Kidney (tissue), 14 donors: ENCODE results near the gene FAM13A. TPM values are rescaled to one million over a fixed set of nuclear protein-coding genes. Genes with fewer than 3 reads are reported as not detected.

Experiments used
- DNase-seq, 5 donors: peaks; one replicate each; pipeline ENCODE4 v3.0.0-alpha.2; 2013 to 2020
- FAIRE-seq: peaks from 2 replicates; lab custom pipeline; 2012; peaks lifted over from hg19 to GRCh38; lab: Jason Lieb, UNC
- H3K27ac ChIP-seq, 2 donors: one replicate each; pipeline ENCODE4 v1.7.0; 2013; ENCODE audit warnings: low read depth in 2 of 2, low read length in 2 of 2, inconsistent platforms in 1 of 2
- H3K27me3 ChIP-seq: one replicate; pipeline ENCODE4 v1.7.1; 2013; ENCODE audit warnings: low read length, inconsistent platforms; ENCODE audit not compliant: control insufficient read depth, insufficient read depth
- H3K36me3 ChIP-seq, 3 donors: one replicate each; pipeline versions ENCODE4 v1.7.0 to v1.7.1; 2013; ENCODE audit warnings: low read length in 3 of 3, control low read depth in 1 of 3, inconsistent platforms in 1 of 3; ENCODE audit not compliant: insufficient read depth in 3 of 3, control insufficient read depth in 2 of 3
- H3K4me1 ChIP-seq, 3 donors: one replicate each; pipeline versions ENCODE4 v1.7.0 to v1.7.1; 2013; ENCODE audit warnings: low read length in 3 of 3, inconsistent platforms in 1 of 3, low read depth in 1 of 3; ENCODE audit not compliant: control insufficient read depth in 2 of 3, insufficient read depth in 2 of 3
- H3K4me3 ChIP-seq, 3 donors: one replicate each; pipeline versions ENCODE4 v1.7.0 to v1.8.1; 2013; ENCODE audit warnings: low read length in 3 of 3, control low read depth in 1 of 3, inconsistent platforms in 1 of 3
- H3K9ac ChIP-seq, 3 donors: one replicate each; pipeline versions ENCODE4 v1.7.0 to v1.7.1; 2013; ENCODE audit warnings: low read length in 3 of 3, control low read depth in 1 of 3, inconsistent platforms in 1 of 3
- H3K9me3 ChIP-seq, 3 donors: one replicate each; pipeline versions ENCODE4 v1.7.0 to v1.7.1; 2013; ENCODE audit warnings: low read length in 3 of 3, control low read depth in 1 of 3, inconsistent platforms in 1 of 3; ENCODE audit not compliant: control insufficient read depth in 2 of 3, insufficient read depth in 1 of 3
- intact Hi-C: fragments of 100-400 bp; cut with DNase I; formaldehyde crosslinking; loops from one replicate; pipeline ENCODE4 v1.11.1; 2022
- polyA plus RNA-seq: library from polyadenylated mRNA; stranded (reverse); fragments of 350-450 nt; fragmentation: Illumina TruSeq; extraction: RNeasy Lipid Tissue Mini Kit (QIAGEN cat#74804); gene quantifications from one replicate; pipeline ENCODE4 v1.2.3, GENCODE V29; 2014; ENCODE audit warnings: low read depth, low replicate concordance; ENCODE audit not compliant: insufficient read depth
- total RNA-seq: library from RNA; stranded (reverse); fragmentation: NEBNext Ultra II Directional; extraction: Animal tissue kit (Norgen Biotek cat#: 25700); gene quantifications from one replicate; pipeline ENCODE4 v1.2.1, GENCODE V29; 2021
- TF ChIP-seq, protein P1 (sequence below): IDR thresholded peaks from 3 replicates; pipeline ENCODE4 v1.5.1; 2012; ENCODE audit warnings: mild to moderate bottlenecking, moderate library complexity, borderline replicate concordance; ENCODE audit not compliant: insufficient read depth; ENCODE audit errors: extremely low read depth
- donor health status: control.
- donor health status: control.
- donor health status: control.
- donor health status: control.
- donor health status: control.
- donor health status: DM: yes; HTN: yes; CAD: no.
- donor health status: Normal renal cell carcinoma (clear cell type).

FAM13A gene
- total and polyA plus RNA-seq, 2 donors from 2014 or later = 12.9 to 48.3 TPM

DNA sequence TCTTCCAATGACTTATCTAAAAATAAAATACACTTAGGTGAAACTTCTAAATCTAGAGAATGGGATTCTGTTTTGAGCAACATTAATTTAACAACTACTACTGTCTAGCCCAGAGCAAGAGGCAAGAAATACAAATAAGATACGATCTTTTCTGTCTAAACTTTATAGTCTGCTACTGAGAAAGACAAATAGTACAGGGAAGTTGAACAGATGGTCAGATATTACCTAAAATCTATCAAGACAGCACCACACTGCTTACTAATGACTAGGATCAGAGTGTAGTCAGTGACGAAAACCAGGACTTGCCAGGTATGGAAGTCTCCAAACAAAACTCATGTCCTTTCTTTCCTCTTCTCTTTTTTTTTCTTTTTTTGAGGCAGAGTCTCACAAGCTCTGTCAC lies 7.1 kb downstream of the FAM13A start:
- no peak overlapping the region for H3K9ac ChIP-seq
- intact Hi-C loops = no loop called here
- no peak overlapping the region for H3K27ac ChIP-seq
- H3K4me3 ChIP-seq = no peak overlapping the region
- H3K4me1 ChIP-seq = no peaks in the 10 kb centered on the region
- DNase-seq (no peak), FAIRE-seq (no peak)
- no peaks in the 10 kb centered on the region for H3K36me3 ChIP-seq
- peaks cover 0 to 4% (median 0%) of the 10 kb centered on the region in 3 donors for H3K9me3 ChIP-seq
- no peaks in the 10 kb centered on the region for H3K27me3 ChIP-seq
- TF ChIP-seq, protein P1, sequence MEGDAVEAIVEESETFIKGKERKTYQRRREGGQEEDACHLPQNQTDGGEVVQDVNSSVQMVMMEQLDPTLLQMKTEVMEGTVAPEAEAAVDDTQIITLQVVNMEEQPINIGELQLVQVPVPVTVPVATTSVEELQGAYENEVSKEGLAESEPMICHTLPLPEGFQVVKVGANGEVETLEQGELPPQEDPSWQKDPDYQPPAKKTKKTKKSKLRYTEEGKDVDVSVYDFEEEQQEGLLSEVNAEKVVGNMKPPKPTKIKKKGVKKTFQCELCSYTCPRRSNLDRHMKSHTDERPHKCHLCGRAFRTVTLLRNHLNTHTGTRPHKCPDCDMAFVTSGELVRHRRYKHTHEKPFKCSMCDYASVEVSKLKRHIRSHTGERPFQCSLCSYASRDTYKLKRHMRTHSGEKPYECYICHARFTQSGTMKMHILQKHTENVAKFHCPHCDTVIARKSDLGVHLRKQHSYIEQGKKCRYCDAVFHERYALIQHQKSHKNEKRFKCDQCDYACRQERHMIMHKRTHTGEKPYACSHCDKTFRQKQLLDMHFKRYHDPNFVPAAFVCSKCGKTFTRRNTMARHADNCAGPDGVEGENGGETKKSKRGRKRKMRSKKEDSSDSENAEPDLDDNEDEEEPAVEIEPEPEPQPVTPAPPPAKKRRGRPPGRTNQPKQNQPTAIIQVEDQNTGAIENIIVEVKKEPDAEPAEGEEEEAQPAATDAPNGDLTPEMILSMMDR = no peak

DNA sequence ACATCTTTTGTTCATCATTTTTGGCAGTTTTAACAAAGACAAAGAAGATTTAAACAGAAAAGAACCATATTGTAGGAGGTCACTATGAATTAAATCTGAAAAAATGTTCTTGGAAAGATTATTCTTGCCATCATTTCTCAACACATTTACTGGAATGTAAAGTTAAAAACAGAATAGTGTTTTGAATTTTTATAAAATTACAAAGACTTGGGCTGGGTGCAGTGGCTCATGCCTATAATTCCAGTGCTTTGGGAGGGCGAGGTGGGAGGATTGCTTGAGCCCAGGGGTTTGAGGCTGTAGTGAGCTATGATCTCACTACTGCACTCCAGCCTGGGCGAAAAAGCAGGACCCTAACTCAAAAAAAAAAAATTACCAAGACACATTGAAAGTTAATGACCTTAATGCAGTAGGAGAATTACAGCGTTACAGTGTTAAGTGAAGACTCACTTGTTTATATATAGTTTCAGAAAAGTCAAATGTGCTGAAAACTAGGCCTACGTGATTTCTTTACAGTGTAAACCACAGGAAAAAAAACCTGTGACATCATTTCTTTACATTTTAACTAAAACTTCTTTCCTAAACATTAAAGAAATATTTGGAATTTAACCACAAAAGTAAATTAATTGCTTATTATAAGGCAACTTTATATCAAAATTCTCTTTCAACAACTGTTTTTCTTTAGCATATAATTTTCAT lies 7.9 kb downstream of the FAM13A start:
- no peak overlapping the region for H3K27ac ChIP-seq
- H3K4me3 ChIP-seq = no peak overlapping the region
- no peaks in the 10 kb centered on the region for H3K4me1 ChIP-seq
- DNase-seq (no peak), FAIRE-seq (no peak)
- TF ChIP-seq, protein P1 = no peak
- H3K9ac ChIP-seq = no peak overlapping the region
- H3K36me3 ChIP-seq = no peaks in the 10 kb centered on the region
- intact Hi-C loops = no loop called here
- no peaks in the 10 kb centered on the region for H3K27me3 ChIP-seq
- H3K9me3 ChIP-seq = peaks cover 0 to 4% (median 0%) of the 10 kb centered on the region in 3 donors

DNA sequence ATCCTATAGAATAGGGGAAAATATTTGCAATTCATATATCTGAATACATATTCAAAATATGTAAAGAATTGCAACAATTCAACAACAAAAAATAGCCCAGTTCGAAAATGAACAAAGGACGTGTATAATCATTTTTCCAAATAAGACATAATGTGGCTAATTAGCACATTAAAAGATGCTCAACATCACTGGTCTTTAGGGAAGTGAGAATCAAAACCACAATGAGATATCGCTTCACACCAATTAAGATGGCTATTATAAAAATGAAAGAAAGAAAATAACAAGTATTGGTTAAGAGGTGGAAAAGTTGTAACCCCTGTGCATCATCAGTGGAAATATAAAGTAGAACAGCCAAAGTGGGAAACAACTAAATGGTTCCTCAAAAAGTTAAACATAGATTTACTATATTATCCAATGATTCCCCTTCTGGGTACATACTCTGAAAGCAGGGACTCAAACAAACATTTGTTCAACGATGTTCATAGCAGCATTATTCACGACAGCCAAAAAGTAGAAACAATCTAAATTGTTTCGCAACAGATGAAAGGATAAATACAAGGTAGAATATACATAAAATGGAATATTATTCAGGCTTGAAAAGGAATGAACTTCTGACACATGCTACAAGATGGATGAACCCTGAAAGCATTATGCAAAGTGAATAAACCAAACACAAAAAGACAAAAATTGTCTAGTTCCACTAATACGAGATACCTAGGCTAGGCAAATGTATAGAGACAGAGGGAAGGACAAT lies 12.7 kb downstream of the FAM13A start:
- no peak overlapping the region for H3K4me3 ChIP-seq
- intact Hi-C loops = no loop called here
- H3K4me1 ChIP-seq = no peaks in the 10 kb centered on the region
- DNase-seq (no peak), FAIRE-seq (no peak)
- no peak overlapping the region for H3K9ac ChIP-seq
- no peaks in the 10 kb centered on the region for H3K36me3 ChIP-seq
- TF ChIP-seq, protein P1 = no peak
- H3K27me3 ChIP-seq = no peaks in the 10 kb centered on the region
- no peak overlapping the region for H3K27ac ChIP-seq
- H3K9me3 ChIP-seq = no peaks in the 10 kb centered on the region
